ENCODE measurements around the gene IRS2. TPM values are rescaled to one million over a fixed set of nuclear protein-coding genes. Genes with fewer than 3 reads are reported as not detected.

The IRS2 gene
- total RNA-seq, 2 donors from 2014 or later: 11.4 to 22.7 TPM

DNA sequence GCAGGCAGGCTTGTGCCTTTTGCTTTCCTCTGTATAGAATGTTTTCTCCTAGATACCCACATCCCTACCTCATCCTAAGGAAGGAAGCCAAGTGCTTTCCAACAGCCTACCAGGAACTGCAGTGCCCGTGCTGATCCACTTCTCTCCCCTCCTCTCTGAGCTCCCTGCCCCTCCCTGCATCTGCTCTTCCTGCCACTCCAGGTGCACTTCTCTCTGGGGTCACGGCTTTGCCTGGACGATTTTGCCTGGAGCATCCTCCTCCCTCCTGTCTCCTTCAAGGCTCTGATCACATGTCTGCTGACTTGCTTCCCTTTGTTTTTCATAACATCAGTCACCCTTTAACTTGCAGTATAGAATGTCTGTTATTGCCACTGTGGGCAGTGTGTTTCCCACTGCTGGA is 34.7 kb upstream of the IRS2 start:
- TF ChIP-seq, protein P1, sequence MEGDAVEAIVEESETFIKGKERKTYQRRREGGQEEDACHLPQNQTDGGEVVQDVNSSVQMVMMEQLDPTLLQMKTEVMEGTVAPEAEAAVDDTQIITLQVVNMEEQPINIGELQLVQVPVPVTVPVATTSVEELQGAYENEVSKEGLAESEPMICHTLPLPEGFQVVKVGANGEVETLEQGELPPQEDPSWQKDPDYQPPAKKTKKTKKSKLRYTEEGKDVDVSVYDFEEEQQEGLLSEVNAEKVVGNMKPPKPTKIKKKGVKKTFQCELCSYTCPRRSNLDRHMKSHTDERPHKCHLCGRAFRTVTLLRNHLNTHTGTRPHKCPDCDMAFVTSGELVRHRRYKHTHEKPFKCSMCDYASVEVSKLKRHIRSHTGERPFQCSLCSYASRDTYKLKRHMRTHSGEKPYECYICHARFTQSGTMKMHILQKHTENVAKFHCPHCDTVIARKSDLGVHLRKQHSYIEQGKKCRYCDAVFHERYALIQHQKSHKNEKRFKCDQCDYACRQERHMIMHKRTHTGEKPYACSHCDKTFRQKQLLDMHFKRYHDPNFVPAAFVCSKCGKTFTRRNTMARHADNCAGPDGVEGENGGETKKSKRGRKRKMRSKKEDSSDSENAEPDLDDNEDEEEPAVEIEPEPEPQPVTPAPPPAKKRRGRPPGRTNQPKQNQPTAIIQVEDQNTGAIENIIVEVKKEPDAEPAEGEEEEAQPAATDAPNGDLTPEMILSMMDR (IDR thresholded peaks at IDR 0.05): no peak
- TF ChIP-seq POLR2A (IDR thresholded peaks at IDR 0.05): no peak
- Histone ChIP-seq H3K4me1 (peaks cover 13% of the 10 kb centered on the region), H3K27ac (no peak overlapping the region), H3K4me3 (no peak overlapping the region), H3K9me3 (no peaks in the 10 kb centered on the region), H3K27me3 (no peaks in the 10 kb centered on the region), H3K36me3 (replicated peaks in 1 of 2; ENCODE audit: insufficient read depth in 1 of 2, low read depth in 2 of 2) (no peaks in the 10 kb centered on the region)
- ATAC-seq: no peak
- intact Hi-C loops (cut with DNase I): no loop called here
- WGBS, 2 donors: 46 to 62% methylated on average over 3 of the region's 3 CpGs
- no peak for DNase-seq

DNA sequence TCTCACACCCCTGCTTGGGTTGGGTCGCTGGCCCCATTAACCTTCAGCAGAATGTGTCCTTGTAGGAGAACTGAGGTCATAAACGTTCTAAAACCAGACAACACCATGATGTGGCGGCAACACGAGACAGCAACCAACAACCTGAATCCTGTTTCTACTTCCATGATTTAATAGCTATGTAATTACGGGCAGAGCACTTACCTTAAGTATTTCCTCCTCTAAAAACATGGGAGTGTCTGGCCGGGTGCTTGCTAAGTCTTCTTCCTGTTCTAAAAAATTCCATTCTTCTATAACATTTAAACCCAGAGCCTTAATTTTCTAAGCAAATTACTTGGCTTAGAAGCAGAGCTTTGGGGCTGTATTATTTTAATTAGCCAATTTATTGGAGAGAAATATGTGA is 33.5 kb upstream of the IRS2 start:
- WGBS, 2 donors: 75 to 80% methylated on average over 6 of the region's 6 CpGs
- DNase-seq (no peak), ATAC-seq (no peak)
- H3K36me3 ChIP-seq (replicated peaks in 1 of 2; ENCODE audit: insufficient read depth in 1 of 2, low read depth in 2 of 2): no peaks in the 10 kb centered on the region
- no peaks in the 10 kb centered on the region for H3K27me3 ChIP-seq
- no peak overlapping the region for H3K27ac ChIP-seq
- H3K9me3 ChIP-seq: no peaks in the 10 kb centered on the region
- no peak for TF ChIP-seq POLR2A (IDR thresholded peaks at IDR 0.05)
- TF ChIP-seq, protein P1 (IDR thresholded peaks at IDR 0.05): no peak
- H3K4me1 ChIP-seq: peaks cover 17% of the 10 kb centered on the region
- intact Hi-C loops (cut with DNase I): no loop called here
- no peak overlapping the region for H3K4me3 ChIP-seq

DNA sequence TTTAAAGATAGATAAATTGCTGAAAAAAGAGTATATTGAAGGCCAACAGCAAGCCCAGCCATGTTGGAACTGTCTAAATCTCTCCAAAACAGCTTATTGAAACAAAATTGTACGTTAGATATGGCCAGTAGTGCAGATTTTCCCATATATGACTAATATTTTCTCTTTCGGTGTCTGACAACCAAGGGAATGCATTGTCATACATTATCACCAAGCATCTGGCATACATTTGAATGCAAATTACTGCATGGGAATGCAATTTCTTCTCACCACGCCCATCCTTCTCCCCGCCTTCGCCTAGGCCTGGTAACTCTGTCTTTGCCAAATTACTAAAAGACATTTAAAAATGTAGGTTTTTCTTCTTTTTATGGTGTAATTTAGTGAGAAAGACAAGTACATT is 32.5 kb upstream of the IRS2 start:
- Histone ChIP-seq H3K4me1 (peaks cover 17% of the 10 kb centered on the region), H3K27ac (no peak overlapping the region), H3K4me3 (no peak overlapping the region), H3K36me3 (replicated peaks in 1 of 2; ENCODE audit: insufficient read depth in 1 of 2, low read depth in 2 of 2) (no peaks in the 10 kb centered on the region), H3K9me3 (no peaks in the 10 kb centered on the region), H3K27me3 (no peaks in the 10 kb centered on the region)
- no peak for ATAC-seq
- DNase-seq: no peak
- 95% methylated on average over 5 of the region's 5 CpGs for WGBS, 2 donors
- TF ChIP-seq POLR2A (IDR thresholded peaks at IDR 0.05): no peak
- TF ChIP-seq, protein P1 (IDR thresholded peaks at IDR 0.05): no peak
- intact Hi-C loops (cut with DNase I): no loop called here

DNA sequence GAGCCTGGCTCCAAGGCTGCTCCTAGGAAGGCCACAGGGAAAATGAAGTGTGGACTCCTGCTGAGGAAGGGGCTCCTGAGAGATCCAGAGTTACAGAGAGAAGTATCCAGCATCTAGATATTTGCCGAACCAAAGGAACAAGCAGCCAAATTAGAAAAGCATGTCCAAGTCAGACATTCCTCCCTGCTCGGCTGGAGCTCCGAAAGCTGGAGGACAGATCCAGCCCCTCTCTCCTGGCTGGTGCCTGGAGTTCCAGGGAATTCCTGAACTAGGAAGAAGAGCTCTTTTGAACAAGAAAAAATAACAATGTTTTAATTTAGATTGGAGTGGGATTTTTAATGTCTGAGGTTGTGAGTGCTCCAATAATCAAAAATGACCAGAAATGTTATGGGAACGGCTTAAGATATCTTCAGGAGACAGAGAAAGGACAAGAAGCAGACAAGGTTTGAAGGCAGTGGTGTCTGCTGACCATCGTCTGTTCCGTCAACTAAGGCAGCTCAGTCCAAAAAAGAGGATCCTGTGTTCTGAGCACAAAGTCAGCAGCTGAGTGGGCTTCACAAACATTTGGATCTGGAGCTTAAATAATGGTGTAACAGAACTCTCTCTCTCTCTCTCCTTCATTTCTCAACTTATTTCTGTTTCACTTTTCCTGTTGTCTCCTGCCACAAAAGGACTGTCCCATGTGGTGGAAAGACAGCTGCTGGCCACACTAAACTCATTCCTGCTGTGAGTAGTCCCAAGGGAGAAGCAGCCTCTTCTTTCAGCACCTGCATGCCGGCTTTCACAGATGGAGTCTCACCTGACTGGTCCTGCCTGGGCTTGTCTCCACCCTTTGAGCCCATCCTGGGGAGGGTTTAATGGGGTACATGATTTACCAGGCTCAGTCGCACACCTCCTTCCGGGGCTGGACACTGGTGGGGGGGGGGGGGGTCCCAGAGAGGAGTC is 31.5 kb upstream of the IRS2 start:
- H3K27ac ChIP-seq: no peak overlapping the region
- intact Hi-C loops (cut with DNase I): no loop called here
- ATAC-seq (no peak), DNase-seq (no peak)
- no peaks in the 10 kb centered on the region for H3K9me3 ChIP-seq
- no peak for TF ChIP-seq POLR2A (IDR thresholded peaks at IDR 0.05)
- TF ChIP-seq, protein P1 (IDR thresholded peaks at IDR 0.05): no peak
- H3K27me3 ChIP-seq: no peaks in the 10 kb centered on the region
- no peak overlapping the region for H3K4me3 ChIP-seq
- 64 to 65% methylated on average over 9 of the region's 9 CpGs for WGBS, 2 donors
- peaks cover 17% of the 10 kb centered on the region for H3K4me1 ChIP-seq
- H3K36me3 ChIP-seq (replicated peaks in 1 of 2; ENCODE audit: insufficient read depth in 1 of 2, low read depth in 2 of 2): no peaks in the 10 kb centered on the region

DNA sequence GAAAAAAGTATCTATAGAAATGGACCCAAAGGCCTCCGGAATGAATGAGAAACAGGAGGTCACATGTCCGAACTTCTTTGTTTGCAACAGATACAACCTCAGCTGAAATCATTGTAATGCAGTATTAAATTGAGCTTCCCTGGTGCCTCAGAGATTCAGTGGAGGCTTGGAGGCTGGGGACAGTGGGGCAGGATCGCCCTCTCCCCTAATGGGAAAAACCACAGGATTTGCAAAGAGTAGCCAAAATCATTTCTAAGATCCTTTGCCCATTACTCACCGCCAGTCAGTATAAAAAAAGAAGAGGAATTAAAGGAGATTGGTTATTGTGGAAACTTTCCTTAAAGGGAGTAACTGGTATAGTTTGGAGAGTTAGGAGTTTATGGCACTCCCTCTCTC is 30.4 kb upstream of the IRS2 start:
- H3K4me3 ChIP-seq: no peak overlapping the region
- no peaks in the 10 kb centered on the region for H3K36me3 ChIP-seq (replicated peaks in 1 of 2; ENCODE audit: insufficient read depth in 1 of 2, low read depth in 2 of 2)
- WGBS, 2 donors: 41 to 53% methylated on average over 4 of the region's 4 CpGs
- TF ChIP-seq, protein P1 (IDR thresholded peaks at IDR 0.05): no peak
- no peak for TF ChIP-seq POLR2A (IDR thresholded peaks at IDR 0.05)
- no peaks in the 10 kb centered on the region for H3K9me3 ChIP-seq
- no peak for ATAC-seq
- intact Hi-C loops (cut with DNase I): no loop called here
- peaks cover 17% of the 10 kb centered on the region for H3K4me1 ChIP-seq
- no peaks in the 10 kb centered on the region for H3K27me3 ChIP-seq
- peak overlapping the region in 2 of 4 donors; percentile 35 to 50 for H3K27ac ChIP-seq
- no peak for DNase-seq

Data from body of pancreas (tissue), 4 donors.